Measurements from ENCODE around the gene CEP19. TPM values are rescaled to one million over a fixed set of nuclear protein-coding genes. Genes with fewer than 3 reads are reported as not detected.
"Not testable (repeated sequence)": the region's sequence is repeated elsewhere in the genome, so short reads cannot be mapped to it uniquely, and the experiment has no call there.

CEP19 gene, protein sequence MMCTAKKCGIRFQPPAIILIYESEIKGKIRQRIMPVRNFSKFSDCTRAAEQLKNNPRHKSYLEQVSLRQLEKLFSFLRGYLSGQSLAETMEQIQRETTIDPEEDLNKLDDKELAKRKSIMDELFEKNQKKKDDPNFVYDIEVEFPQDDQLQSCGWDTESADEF
- polyA plus RNA-seq (ENCODE audit: insufficient read length in 12 of 12) = 1 to 10 TPM in 11 of 12 donors, not detected in 1; 1.8 to 4.8 (median 2.2) TPM
- long read RNA-seq, donor 1, partial matches to known transcripts = 103 of 200 reads
- long read RNA-seq, donor 1, other reads (novel, unspliced or antisense) = 96 of 200 reads
- long read RNA-seq, donor 2 = 0 reads
- long read RNA-seq, donor 3 = 0 reads
- long read RNA-seq, donor 4 = 0 reads
- long read RNA-seq, donor 5, partial matches to known transcripts = 16 of 16 reads
- long read RNA-seq, donor 5, other reads (novel, unspliced or antisense) = 0 of 16 reads
- long read RNA-seq, donor 6 = 0 reads
- long read RNA-seq, donor 7 = 0 reads
- long read RNA-seq, donor 8, partial matches to known transcripts = 0 of 3 reads
- long read RNA-seq, donor 8, other reads (novel, unspliced or antisense) = 0 of 3 reads
- long read RNA-seq, donor 9 = 0 reads
- long read RNA-seq, donor 10, partial matches to known transcripts = 0 of 1 reads
- long read RNA-seq, donor 10, other reads (novel, unspliced or antisense) = 0 of 1 reads
- long read RNA-seq, donor 11, partial matches to known transcripts = 0 of 1 reads
- long read RNA-seq, donor 11, other reads (novel, unspliced or antisense) = 0 of 1 reads

DNA sequence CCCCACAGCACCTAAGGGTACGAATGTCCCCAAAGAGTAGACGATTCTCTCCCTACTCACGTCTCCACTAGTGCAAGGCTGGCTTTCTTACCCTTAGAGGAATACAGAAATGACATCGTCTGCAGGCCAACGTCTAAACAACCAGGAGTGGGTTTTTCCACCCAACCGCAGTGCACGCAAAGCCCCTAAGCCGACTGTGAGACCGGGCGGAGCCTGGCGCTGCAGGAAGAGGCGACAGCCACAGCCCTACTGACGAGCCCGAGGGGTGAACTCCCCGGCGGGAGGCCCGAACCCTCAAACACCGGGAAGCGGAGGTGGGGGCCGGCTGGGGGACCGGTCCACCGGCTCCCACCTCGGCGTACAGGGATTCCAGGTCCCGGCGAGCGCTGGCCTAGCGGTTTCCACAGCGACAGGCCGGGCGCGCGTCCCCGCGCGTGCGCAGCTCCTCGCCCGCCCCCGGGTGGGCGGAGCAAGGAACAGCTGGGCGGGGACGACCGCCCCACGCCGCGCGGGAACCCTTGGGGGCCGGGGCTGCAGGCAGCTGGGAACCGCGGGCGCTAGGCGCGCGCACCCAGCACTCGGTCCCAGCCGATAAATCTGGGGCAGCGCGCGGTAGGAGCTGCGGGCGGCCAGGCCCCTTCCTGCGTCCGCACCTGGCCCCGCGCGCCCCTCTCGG lies at the start of gene CEP19, which contains the start of gene PIGX:
TSS of gene CEP19 (minus strand) at position 413 of the 676 bp plus-strand sequence. CDS start 3,593 bp downstream, outside the sequence.
TSS of gene PIGX (plus strand) at position 540 of the 676 bp plus-strand sequence.
- DNase-seq = peak; percentile 89

DNA sequence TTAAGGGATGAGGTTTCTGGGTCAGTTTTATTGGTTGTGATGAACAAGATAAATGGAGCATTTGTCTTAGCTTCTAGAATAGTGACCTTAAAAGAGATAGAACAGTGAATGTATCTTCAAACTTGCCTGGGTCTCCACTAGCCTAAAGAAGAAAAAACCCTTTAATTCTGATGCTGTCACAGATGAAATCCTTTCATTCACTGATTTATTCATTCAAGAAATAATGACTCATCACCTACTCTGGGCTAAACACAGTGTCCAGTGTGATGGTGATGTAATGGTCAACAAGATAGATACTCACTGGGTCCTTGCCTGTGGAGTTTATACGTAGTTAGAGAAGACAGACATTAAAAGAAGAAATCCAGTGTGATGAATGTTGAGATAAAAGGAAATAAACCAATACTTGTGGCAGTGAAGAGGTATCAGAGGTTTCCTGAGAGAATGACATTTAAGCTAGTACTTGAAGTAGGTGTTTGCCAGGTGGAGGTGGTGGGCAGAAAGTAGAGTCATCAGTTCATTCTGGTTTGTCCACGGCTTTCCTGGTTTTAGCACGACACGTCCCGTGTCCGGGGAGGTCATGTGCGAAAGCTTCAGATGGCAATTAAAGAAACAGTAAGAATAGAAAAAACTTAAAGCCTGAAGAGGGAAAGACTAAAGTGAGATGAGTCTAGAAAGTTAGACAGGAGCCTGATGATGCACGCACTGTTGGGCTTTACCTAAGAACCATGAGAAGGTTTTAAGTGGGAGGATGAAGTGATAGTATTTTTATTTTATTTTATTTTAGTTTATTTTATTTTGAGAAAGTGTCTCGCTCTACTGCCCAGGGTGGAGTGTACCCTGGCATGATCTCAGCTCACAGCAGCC lies 46.1 kb upstream of the CEP19 start:
- DNase-seq = no peak

DNA sequence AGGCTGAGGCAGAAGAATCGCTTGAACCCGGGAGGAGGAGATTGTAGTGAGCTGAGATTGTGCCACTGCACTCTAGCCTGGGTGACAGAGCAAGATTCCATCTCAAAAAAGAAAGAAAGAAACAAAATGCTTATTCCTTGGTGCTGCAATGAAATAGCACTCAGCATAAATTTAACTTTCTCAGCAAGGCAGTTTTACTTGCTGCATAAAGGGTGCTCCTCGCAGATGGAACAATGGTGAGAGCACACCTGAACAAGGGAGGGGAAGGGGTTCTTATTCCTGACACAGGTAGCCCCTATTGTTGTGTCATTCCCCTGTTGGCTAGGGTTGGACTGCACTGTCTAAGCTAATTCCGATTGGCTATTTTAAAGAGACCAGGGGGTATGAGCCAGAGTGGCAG lies 44.7 kb upstream of the CEP19 start:
- DNase-seq = no peak

DNA sequence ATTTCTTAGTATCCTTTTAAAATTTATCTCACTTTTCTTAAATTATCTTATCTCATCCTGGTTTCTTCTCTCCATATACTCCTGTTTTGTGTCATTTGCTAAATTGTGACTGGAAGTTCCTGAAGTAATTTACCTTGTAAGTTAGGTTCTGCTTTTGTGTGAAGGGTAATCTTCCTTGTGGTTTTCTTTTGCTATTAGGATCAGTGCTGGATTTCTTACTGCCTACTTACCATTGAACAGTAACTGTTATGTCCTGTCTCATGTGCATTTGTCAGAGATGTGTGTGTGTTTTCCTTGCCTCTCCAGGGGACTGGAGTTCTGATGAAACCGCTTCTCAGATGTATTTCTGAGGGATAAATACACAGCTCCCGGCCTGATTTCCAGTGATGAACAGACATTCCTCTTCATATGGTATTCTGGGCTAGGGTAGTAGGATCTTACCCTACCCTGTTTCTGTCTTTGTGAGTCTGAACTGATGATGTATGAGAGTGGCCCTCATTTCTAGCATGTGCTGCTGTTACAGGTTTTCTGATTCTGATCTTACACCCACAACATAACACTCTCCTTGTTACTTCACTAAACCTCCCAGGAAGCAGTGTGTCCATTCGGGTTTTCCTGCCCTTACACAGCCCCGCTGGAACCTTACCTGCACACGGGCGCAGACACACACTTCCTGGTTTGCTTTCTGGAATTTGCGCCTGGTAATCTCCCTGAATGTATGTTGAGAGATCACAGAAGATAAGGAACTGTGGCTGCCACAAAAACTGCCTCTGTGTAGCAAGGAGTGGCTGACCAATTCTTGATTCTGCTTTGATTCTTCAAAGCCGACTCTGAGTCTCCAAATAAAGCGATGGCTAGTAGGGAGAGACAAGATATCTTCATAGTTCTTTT lies 42.3 kb upstream of the CEP19 start:
- no peak for DNase-seq

DNA sequence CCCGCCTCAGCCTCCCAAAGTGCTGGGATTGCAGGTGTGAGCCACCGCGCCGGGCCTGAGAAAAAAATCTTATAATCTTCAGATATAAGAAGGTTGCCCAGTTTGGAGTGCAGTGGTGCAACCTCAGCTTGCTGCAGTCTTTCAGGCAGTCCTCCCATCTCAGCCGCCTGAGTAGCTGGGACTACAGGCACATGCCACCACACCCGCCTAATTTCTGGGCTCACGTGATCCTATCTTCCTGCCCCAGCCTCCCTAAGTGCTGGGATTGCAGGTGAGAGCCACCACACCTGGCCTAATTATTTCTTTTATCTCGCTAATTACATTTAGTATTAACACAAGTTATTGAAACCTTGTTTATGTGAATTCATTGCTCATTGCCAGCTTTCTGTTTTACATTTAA lies 41.2 kb upstream of the CEP19 start:
- no peak for DNase-seq

DNA sequence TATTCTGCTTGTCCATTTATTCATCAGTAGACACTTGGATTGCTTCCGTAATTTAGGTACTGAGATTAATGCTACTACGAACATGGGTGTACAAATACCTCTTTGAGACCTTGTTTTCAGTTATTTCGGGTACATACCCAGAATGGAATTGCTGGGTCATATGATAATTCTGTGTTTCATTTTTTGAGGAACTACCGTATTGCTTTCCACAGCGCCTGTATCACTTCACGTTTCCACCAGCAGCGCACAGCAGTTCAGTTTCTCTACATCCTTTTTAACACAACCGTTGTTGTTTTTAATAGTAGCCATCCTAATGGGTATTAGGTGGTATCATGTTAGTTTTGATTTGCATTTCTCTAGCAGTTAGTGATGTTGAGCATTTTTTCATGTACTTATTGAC lies 37.1 kb upstream of the CEP19 start:
- no peak for DNase-seq

DNA sequence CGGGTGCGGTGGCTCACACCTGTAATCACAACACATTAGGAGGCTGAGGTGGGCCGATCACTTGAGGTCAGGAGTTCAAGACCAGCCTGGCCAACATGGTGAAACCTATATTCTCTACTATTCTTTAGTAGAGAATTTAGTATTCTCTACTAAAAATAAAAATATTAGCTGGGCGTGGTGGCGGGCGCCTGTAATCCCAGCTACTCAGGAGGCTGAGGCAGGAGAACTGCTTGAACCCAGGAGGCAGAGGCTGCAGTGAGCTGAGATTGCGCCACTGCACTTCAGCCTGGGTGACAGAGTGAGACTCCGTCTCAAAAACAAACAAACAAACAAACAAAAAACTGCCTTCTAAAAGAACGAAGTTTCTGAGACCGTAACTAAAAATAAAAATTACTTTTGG lies 31.5 kb upstream of the CEP19 start:
- not testable (repeated sequence) for DNase-seq

DNA sequence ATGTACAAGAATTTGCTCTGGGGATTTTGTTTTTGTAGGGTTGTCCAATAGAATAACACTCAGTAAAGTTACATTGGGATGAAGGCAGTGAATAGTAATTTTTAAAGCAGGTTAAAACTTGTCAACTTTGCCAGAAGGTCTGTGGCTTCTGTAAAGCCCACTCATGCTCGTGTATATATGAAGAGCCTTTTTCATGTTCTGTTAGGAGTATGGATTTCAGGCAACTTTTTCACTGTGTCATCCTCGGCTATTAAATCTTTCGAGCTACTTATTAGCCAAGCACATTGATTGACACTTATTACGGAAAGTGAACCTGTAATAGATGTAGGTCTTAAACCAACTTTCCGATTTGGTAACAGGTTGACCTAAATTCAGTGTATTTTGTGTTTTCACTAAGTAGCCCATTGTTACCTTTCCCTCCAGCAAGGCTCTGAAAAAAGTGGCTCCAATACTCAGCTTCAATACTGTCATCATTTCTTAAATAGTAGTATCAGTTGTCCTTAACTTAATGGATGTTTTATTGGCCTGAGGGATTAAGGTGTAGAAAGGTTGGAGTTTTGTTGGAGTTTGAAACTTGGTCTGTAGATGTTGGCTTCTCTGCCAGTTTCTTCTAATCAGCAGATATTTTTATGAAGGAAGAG lies 29.3 kb upstream of the CEP19 start:
- DNase-seq = no peak

DNA sequence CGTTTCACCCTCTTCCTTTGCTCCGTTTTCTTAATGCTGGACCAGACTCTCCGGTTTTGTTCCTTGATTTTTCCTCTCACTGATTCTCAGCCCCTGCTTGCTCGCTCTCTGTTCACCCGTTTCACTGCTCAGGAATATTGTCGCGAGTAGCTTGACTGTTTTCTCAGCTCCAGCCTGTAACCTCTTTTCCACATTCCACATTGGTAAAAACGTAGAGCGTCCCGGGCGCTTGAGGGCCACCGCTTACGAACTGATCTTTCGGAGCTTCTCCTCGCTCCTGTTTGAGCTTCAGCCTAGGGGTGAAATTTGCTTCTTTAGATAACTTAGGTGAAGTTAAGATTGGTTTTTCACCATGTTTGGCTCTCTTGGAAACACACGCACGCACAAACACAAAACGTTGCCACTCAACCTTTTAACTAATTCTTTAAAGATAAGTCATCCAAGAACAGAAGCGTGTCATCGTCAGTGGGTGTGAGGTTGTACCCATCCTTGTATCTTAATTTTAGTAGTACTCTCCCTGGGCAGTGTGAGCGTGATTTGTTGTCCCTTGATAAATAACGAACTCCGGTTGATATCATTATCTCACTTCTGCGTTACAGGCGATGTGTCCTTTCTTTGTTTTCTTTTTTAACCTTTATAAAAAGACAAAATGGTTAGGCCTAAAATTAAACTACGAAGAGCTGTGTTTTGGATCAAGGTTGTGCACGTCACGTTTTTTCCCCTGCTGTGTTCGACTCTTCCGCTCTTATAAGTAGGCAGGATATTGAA lies 28.6 kb upstream of the CEP19 start:
- peak; percentile 65 for DNase-seq

DNA sequence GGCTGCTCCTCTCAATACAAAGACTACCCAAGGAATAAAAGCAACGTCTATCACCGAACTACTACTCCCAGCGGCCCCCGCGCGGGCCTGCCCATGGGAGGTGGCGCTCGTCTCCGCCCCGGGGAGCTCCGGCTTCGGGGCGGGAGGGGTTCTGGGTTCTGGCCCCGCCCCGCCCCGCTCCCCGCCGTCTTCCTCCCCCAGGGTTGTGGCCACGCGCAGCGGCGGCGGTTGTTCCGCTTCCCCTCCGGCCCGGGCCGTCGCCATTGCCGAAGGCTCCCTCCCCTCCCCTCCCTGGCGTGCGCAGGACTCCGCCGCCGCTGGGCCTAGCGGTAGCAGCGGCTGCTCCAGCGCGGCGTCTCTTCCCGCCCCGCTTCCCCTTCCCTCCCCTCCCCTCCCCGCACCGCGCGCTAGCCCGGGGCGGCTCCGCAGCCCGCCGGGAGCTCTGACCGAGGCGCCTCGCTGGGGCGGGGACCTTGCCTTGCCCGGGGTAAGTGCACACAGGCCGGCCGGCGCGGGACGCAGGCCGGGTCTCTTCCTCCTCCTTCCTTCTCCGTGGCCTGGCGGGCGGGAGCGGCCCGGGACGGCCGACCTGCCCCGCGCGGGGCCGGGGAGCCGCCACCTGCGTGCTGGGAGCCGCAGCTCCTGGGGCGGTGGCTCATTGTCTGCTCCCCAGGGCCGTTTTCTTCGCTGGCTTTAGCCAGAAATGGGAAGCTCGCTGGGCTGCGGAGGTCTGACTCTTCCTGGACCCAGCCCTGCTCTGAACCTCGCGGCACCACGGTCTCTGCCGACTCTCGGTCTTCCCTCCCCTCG lies 27.8 kb upstream of the CEP19 start, which contains the start of gene PAK2:
TSS of gene PAK2 (plus strand) at position 187 of the 810 bp plus-strand sequence. CDS start 42,790 bp downstream, outside the sequence.
- peak; percentile 88 for DNase-seq

DNA sequence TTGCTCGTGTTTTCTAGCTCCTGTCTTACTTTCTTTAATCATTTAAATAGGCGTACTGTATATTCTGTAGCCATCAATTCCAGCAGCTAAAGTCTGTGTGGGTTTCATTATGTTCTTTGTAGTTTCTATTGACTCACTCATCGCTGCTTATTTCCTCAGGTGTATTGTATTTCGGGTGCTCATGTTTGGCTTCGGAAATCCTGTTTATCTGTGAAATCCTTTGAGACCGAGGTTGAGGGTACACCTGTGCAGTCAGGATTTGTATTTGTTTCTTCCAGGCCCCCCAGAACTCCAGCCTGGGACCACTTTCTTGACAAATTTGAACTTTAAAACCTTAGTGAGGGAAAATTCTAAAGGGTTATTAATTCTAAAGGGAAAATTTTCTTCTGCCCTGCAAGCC lies 25.6 kb upstream of the CEP19 start:
- DNase-seq = no peak

DNA sequence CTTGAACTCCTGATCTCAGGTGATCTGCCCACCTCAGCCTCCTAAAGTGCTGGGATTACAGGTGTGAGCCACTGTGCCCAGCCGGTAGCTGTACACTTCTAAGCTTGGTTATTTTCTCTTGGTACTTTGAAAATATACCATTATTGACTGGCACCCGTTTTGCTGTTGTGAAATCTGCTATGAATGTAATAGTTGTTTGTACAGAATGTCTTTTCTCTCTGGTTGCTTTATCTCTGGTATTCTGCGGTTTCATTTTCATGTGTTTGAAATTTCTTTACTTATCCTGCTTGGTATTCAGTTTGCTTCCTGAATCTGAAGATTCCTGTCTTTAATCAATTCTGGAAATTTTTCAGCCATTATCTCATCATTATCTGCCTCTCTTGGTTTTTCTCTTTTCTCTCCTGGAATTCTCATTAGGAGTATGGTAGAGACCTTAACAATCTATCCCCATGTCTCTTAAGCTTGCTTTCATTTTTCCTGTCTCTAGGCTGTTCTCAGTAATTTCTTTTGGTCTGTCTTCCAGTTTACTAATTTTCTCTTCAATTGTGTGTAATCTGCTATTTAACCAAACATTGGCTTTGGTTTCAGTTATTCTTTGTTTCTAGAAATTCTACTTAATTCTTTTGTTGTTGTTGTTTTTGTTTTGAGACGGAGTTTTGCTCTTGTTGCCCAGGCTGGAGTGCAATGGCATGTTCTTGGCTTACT lies 24.8 kb upstream of the CEP19 start:
- no peak for DNase-seq

DNA sequence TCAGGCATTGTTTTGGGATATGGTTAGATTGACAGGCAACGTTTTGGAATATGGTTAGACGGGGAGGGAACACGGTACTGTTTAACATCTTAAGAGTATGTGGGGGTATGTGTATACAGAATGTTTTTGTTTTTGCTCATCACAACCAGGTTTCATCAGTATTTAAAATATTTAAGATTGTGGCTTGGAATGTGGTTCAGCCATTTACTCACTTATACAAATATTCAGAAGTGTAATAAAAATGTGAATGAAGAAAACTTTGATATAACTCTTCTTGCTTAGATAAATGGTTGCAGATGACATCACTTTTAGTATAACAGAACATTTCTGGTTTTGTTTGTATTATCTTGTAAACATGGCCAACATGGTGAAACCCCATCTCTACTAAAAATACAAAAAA lies 23.7 kb upstream of the CEP19 start:
- no peak for DNase-seq

DNA sequence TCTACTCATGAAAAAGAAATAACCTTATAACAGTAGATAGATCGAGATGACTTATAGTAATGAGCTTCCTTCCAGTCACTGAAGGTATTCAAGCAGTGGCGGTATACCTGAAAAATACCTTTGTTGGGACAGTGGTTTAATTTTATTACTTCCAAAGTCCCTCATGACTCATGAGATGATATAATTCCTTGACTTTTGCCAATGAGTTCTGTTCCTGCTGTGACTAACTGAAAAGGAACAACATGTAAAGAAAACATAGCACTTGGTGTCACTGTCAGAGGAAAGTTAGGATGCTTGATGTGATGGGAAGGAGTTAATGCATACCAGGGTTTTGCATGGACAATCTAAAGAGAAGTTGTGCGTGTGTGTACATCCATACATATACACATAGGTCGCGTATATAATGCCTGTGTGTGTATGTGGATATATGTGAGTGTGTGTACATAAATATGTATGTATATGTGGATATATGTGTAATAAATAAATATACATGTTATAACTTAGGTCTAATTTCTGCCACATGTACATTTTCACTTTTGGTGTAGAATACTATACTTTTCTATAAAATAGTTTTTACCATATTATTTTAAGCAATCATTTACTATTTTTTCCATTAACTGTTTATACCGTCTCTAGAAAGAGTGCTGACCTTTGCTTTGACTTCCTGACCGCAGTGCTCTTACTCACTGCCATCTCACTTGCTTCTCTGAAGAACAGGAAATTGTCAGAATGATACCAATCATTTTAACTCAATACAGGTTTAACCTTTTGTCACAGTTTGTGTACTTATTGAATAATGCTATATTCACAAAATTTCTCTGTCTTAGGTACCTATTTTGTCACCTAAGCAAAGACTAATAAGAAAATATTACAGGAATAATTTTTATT lies 15.0 kb upstream of the CEP19 start:
- DNase-seq = no peak

DNA sequence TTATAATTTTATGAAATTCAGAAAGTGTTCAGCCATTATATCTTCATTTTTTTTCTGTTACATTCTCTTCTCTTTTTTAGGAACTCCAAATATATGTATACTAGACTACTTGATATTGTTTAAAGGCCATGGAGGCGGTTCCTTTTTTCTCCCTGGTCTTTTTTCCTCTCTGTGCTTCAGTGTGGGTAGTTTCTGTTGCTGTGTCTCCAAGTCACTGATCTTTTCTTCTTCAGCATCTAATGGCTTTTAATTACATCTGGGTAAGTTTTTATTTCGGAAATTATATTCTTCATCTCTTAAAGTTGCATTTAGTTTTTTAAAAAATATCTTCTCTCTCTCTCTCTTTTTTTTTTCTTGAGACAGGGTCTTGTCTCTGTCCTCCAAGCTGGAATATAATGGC lies 9.0 kb upstream of the CEP19 start:
- DNase-seq = no peak

DNA sequence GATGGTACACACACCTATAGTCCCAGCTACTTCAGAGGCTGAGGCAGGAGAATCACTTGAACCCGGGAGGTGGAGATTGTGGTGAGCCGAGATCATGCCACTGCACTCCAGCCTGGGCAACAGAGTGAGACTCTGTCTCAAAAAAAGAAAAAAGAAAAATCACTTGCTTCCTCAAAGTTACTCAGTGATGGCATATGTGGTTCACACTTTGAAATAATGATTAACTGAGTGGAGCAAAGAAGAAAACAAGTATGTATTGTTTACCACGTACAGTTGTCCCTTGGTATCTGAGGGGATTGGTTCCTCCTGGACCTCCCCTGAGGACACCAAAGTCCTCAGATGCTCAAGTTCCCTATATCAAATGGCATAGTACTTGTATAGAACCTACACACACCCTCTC lies 5.1 kb upstream of the CEP19 start:
- not testable (repeated sequence) for DNase-seq

All from muscle of arm (tissue), 14 donors.